ENCODE data around the gene MTF1. TPM values are rescaled to one million over a fixed set of nuclear protein-coding genes. Genes with fewer than 3 reads are reported as not detected.
"Not testable (repeated sequence)": the region's sequence is repeated elsewhere in the genome, so short reads cannot be mapped to it uniquely, and the experiment has no call there.

The MTF1 gene
- 3.7 and 6.2 TPM in 2 replicates for total RNA-seq

DNA sequence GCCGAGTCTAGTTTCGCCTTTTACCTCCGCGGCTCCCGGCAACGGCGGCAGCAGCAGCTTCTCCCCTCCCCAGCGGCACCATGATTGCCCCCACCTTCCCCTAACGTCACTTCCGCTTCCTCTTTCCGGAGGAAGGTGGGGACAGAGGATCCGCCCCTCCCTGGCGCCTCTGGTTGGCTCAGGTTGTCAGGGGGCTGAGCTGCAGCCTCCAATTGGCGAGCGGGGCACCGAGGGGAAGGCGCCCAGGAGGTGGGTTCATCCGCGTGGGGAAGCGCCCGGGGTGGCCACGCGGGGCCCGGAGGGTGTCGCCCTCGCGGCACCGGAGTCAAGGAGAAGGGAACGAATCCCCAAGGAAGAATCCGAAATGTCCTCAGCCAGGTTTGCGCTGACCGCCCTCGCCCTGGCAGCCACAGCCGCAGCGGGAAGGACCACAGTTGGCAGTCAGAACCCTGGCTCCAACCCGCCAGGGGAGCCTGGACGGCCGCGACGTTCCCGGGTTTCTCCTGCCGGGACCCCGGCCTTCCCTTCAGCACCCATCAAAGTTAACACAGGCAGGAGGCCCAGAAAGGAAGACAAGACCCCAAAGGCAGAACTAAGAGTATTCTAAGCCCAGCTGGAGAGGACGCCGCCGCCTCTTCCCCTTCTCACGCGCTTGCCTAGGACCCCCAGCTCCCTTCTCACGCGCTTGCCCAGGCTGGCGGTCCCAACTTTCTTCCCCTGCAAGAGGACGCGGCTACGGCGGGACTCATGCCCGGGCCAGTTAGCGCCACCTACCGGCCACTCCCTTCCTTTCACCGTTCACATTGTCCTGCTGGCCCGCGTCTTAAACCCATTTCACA, at the start of gene MTF1:
Gene MTF1, minus strand, starts transcription at position 86 of the 839 bp plus-strand sequence. CDS start 1,934 bp downstream, outside the sequence.
- DNase-seq (ENCODE audit: extremely low read depth, low read depth, low spot score), result peak; percentile 68

DNA sequence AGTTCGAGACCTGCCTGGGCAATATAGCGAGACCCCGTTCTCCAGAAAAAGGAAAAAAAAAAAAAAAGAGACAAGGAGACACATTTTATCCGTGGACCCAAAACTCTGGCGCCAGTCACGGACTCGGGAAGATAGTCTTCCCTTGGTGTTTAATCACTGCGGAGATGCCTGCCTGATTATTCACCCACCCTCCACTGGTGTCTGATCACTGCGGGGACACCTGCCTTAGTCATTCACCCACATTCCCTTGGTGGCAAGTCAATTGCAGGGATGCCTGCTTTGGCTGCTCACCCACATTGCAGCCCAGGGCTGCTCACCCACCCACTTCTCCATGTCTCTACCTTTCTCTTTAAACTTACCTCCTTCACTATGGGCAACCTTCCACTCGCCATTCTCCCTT, 49.1 kb upstream of the MTF1 start:
- not testable (repeated sequence) for DNase-seq (ENCODE audit: extremely low read depth, low read depth, low spot score)

- not testable (repeated sequence) for DNase-seq (ENCODE audit: extremely low read depth, low read depth, low spot score)
Observed at GRCh38 chr1:37907416-37908125, 48.2 kb upstream of the MTF1 start.

DNA sequence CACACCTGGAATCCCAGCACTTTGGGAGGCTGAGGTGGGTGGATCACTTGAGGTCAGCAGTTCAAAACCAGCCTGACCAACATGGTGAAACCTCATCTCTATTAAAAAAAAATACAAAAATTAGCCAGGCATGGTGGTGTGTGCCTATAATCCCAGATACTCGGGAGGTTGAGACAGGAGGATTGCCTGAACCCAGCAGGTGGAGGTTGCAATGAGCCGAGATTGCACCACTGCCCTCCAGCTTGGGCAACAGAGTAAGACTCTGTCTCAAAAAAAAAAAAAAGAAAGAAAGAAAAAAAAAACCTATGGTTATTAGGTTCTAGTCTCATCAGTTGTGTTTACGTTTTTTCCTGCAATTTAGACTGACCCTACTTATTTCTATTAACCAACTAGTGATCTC, 47.2 kb upstream of the MTF1 start:
- DNase-seq (ENCODE audit: extremely low read depth, low read depth, low spot score), result not testable (repeated sequence)

GRCh38 chr1:37905727-37906126, 46.3 kb upstream of the MTF1 start:
- DNase-seq (ENCODE audit: extremely low read depth, low read depth, low spot score), result no peak

GRCh38 chr1:37903921-37904320, 44.5 kb upstream of the MTF1 start:
- DNase-seq (ENCODE audit: extremely low read depth, low read depth, low spot score), result not testable (repeated sequence)

- no peak for DNase-seq (ENCODE audit: extremely low read depth, low read depth, low spot score)
Observed at GRCh38 chr1:37902983-37903382, 43.6 kb upstream of the MTF1 start.

- no peak for DNase-seq (ENCODE audit: extremely low read depth, low read depth, low spot score)
Observed at GRCh38 chr1:37901893-37902225, 42.5 kb upstream of the MTF1 start.

GRCh38 chr1:37901191-37901892, 42.0 kb upstream of the MTF1 start:
- no peak for DNase-seq (ENCODE audit: extremely low read depth, low read depth, low spot score)

DNA sequence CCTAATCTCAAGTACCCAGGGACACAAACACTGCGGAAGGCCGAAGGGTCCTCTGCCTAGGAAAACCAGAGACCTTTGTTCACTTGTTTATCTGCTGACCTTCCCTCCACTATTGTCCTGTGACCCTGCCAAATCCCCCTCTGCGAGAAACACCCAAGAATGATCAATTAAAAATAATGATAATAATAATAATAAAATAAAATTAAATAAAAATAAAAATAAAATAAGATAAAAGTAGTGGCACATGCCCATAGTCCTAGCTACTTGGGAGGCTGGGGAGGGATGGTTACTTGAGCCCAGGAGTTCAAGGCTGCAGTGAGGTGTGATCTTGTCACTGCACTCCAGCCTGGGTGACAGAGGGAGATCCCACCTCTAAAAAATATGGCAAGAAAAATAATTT, 38.2 kb upstream of the MTF1 start:
- DNase-seq (ENCODE audit: extremely low read depth, low read depth, low spot score), result not testable (repeated sequence)

- no peak for DNase-seq (ENCODE audit: extremely low read depth, low read depth, low spot score)
Observed at GRCh38 chr1:37893673-37894072, 34.3 kb upstream of the MTF1 start.

- DNase-seq (ENCODE audit: extremely low read depth, low read depth, low spot score), result no peak
Observed at GRCh38 chr1:37892151-37893047, 33.0 kb upstream of the MTF1 start.

DNA sequence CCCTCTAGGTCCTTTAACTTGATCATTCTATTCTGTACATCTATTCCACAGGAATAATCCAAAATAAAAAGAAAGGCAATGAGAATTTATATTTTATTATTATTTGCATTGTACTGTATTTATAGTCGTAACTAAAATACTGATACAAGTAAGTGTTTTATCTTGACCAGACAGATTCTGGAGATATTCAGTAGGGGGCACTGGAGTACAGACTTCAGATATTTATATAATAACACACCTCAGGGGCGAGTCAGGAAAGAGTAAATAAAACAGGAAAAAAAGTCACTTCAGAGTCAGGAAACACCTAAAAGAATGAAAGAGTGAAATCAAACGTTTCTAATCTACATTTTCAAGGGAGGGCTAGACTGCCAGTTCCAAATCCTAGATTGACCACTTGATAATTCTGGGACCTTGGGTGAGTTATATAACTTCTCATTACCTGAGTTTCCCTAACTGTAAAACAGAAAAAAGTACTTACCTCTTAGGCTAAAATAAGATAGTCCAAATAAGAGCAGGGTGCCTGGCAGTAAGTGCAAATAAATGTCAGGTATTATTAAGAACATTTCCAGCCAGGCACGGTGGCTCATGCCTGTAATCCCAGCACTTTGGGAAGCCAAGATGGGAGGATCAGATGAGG, 31.1 kb upstream of the MTF1 start:
- peak; percentile 31 for DNase-seq (ENCODE audit: extremely low read depth, low read depth, low spot score)

DNA sequence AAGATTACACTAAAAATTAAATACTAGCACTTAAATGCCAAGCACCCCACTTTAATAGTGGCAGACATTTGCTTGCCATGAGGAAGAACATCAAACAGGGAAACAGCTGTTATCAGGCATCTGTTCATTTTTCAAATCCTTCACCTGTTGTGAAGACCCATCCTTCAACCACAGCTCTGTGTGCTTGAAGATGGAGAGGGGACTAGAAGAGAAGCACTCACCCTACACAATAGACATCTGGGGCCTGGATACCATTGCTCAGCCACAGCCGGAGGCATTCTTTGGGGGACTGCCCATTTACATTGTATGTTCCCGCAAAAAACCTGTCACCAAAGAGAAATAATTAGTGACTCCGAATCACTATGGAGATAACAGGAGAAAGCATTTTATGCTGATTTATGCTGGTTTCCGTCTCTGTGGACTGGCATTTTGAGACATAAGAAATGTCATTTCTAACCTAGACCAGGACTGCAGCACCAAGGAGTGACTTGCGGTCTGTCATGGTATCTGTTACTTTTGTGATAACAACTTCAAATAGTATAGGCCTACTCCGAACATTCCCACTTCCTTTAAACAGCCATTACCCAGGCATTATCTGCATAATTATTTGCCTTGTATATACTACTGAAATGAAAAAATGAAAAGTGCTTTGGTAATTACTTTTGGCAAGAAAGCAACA, 28.8 kb upstream of the MTF1 start:
- DNase-seq (ENCODE audit: extremely low read depth, low read depth, low spot score), result no peak

DNA sequence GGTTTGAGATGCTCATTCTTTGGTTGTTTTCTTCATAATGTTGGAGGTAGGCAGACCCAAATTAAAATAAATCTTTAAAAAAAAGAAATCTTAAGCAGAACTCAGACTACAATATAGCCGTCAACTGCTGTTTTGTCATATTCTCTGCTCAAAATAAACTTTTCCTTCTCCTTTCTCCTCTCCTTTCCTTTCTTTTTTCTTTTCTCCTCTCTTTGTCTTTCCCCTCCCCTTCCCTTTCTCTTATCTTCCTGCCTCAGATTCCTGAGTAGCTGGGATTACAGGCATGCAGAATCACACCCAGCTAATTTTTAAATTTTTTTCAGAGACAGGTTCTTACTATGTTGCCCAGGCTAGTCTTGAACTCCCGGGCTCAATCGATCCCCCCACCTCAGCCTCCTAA, 24.8 kb upstream of the MTF1 start:
- DNase-seq (ENCODE audit: extremely low read depth, low read depth, low spot score), result no peak

DNA sequence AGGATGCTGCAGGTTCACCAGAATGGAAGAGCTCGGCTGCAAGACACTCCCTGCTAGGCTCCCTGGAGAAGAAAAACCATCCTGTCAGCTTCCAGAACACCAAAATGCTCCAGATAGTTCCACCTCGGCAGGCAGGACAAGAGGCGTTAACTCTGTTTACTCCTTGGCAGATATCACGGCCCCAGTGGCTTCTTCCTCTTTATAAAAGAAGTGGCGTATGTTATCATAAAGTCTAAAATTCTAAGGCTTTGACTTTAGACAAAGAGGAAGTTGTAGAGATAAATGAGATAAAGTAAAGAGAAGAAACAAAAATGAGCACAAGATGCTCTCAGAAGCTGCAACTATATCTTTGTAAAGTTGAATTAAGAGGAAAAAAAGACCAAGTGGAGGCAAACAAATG, 24.3 kb upstream of the MTF1 start:
- no peak for DNase-seq (ENCODE audit: extremely low read depth, low read depth, low spot score)

DNA sequence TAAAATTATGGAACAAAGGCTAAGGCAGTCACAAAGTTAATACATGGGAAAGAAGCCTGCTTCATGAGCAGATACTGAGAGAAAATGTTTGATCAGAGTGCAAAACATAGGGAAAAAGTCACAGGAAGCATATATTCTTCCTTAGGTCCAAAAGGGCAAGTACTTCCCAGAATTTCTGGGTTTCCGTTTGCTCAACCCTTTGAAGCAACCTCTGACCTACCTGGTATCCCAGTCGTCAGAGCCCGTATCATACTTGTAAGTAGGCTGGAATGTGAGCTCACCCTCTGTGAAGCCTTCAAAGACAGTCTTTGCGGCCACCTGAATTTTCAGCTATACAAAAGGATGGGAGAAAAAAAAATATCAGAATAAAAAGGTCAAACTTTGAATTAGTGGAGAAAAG, 20.5 kb upstream of the MTF1 start:
- DNase-seq (ENCODE audit: extremely low read depth, low read depth, low spot score), result no peak

GRCh38 chr1:37878071-37878470, 18.7 kb upstream of the MTF1 start:
- no peak for DNase-seq (ENCODE audit: extremely low read depth, low read depth, low spot score)

- no peak for DNase-seq (ENCODE audit: extremely low read depth, low read depth, low spot score)
Observed at GRCh38 chr1:37875833-37876232, 16.4 kb upstream of the MTF1 start.

DNA sequence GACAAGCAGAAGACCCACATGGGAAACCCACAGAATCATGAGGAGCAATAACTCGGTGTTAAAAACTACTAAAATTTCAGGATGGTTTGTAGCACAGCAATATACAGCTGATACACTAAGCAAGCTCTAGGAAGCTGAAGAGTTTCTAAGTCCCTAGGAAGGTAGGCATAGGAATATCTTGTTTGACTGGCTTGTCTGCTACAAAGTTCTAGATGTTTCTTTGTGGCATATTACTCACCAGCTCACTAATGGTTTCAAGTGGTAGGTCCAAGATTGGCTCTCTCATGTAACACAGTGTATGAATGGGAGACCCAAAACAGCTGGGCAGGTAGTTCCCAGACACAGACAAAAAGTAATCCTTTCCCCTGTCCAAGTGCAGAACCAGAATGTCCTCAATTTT, 13.3 kb upstream of the MTF1 start:
- DNase-seq (ENCODE audit: extremely low read depth, low read depth, low spot score), result no peak
